HFFc6 (cell line): Measurements from ENCODE around the gene SPATA6. TPM values are rescaled to one million over a fixed set of nuclear protein-coding genes. Genes with fewer than 3 reads are reported as not detected.
"Not testable (repeated sequence)": the region's sequence is repeated elsewhere in the genome, so short reads cannot be mapped to it uniquely, and the experiment has no call there.

ENCODE experiments used
- DNase-seq: peaks from one replicate; pipeline ENCODE4 v3.0.0-alpha.2; 2018
- H3K27ac Mint-ChIP-seq: 2 replicates; pipeline ENCODE4 v1.8.0; 2020; ENCODE audit warnings: mild to moderate bottlenecking, mixed read lengths
- H3K27me3 Mint-ChIP-seq: 2 replicates; pipeline ENCODE4 v1.8.0; 2021; ENCODE audit warnings: mild to moderate bottlenecking, moderate library complexity, mixed read lengths; ENCODE audit not compliant: insufficient read depth
- H3K36me3 Mint-ChIP-seq: 2 replicates; pipeline ENCODE4 v1.8.0; 2021; ENCODE audit warnings: low read depth, mixed read lengths
- H3K4me1 Mint-ChIP-seq: 2 replicates; pipeline ENCODE4 v1.8.0; 2020; ENCODE audit warnings: low read depth, mixed read lengths
- H3K4me3 Mint-ChIP-seq: 2 replicates; pipeline ENCODE4 v1.8.0; 2020; ENCODE audit warnings: mild to moderate bottlenecking, moderate library complexity, mixed read lengths
- H3K9me3 Mint-ChIP-seq: 2 replicates; pipeline ENCODE4 v1.8.0; 2020; ENCODE audit warnings: mild to moderate bottlenecking, mixed read lengths
- total RNA-seq, 6 experiments: library from RNA; stranded (reverse); fragmentation: NEBNext Ultra II Directional; extraction: Animal tissue kit (Norgen Biotek cat#: 25700); gene quantifications; 2 replicates in 1 of 6; 3 replicates in 5 of 6; pipeline ENCODE4 v1.2.3, GENCODE V29; 2021
- TF ChIP-seq, protein P1 (sequence below): fragments of 200-600 bp; sonication (generic); IDR thresholded peaks from 2 replicates; pipeline ENCODE4 v1.5.0; 2021; ENCODE audit warnings: antibody characterized with exemption, mild to moderate bottlenecking

SPATA6 gene
- total RNA-seq, 6 experiments from 2014 or later = 0.31 to 4.0 (median 3.0) TPM

- no peak overlapping the region for H3K27ac Mint-ChIP-seq
- DNase-seq = no peak
- H3K4me3 Mint-ChIP-seq = no peak overlapping the region
- H3K4me1 Mint-ChIP-seq = no peaks in the 10 kb centered on the region
- TF ChIP-seq, protein P1, sequence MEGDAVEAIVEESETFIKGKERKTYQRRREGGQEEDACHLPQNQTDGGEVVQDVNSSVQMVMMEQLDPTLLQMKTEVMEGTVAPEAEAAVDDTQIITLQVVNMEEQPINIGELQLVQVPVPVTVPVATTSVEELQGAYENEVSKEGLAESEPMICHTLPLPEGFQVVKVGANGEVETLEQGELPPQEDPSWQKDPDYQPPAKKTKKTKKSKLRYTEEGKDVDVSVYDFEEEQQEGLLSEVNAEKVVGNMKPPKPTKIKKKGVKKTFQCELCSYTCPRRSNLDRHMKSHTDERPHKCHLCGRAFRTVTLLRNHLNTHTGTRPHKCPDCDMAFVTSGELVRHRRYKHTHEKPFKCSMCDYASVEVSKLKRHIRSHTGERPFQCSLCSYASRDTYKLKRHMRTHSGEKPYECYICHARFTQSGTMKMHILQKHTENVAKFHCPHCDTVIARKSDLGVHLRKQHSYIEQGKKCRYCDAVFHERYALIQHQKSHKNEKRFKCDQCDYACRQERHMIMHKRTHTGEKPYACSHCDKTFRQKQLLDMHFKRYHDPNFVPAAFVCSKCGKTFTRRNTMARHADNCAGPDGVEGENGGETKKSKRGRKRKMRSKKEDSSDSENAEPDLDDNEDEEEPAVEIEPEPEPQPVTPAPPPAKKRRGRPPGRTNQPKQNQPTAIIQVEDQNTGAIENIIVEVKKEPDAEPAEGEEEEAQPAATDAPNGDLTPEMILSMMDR = no peak
- no peaks in the 10 kb centered on the region for H3K36me3 Mint-ChIP-seq
- H3K9me3 Mint-ChIP-seq = peaks cover 14% of the 10 kb centered on the region
- no peaks in the 10 kb centered on the region for H3K27me3 Mint-ChIP-seq
Measured at GRCh38 chr1:48448932-48449331, 23.1 kb downstream of the SPATA6 start.

- DNase-seq, H3K4me1 Mint-ChIP-seq, H3K4me3 Mint-ChIP-seq, H3K36me3 Mint-ChIP-seq, H3K27me3 Mint-ChIP-seq, H3K27ac Mint-ChIP-seq: not testable (repeated sequence)
- H3K9me3 Mint-ChIP-seq = peaks cover 24% of the 10 kb centered on the region
Measured at GRCh38 chr1:48444186-48444585, 27.8 kb downstream of the SPATA6 start.

- Mint-ChIP-seq H3K27ac (no peak overlapping the region), H3K36me3 (peaks cover 10% of the 10 kb centered on the region), H3K27me3 (no peaks in the 10 kb centered on the region), H3K4me3 (no peak overlapping the region), H3K9me3 (peaks cover 35% of the 10 kb centered on the region), H3K4me1 (no peaks in the 10 kb centered on the region)
- TF ChIP-seq, protein P1 = no peak
- no peak for DNase-seq
Measured at GRCh38 chr1:48442864-48443619, 29.0 kb downstream of the SPATA6 start.

DNA sequence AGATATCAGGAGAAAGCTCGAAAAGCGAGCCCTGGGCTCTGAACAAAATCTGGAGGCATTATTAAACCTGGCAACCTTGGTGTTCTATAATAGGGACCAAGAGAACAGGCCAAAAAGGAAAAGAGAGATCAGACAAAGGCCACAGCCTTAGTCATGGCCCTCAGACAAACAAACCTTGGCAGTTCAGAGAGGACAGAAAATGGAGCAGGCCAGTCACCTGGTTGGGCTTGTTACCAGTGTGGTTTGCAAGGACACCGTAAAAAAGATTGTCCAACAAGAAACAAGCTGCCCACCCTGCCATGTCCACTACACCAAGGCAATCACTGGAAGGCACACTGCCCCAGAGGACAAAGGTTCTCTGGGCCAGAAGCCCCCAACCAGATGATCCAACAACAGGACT is 31.2 kb downstream of the SPATA6 start:
- H3K27me3 Mint-ChIP-seq, DNase-seq, H3K27ac Mint-ChIP-seq, H3K4me3 Mint-ChIP-seq, H3K4me1 Mint-ChIP-seq: not testable (repeated sequence)
- H3K36me3 Mint-ChIP-seq = peaks cover 10% of the 10 kb centered on the region
- H3K9me3 Mint-ChIP-seq = peaks cover 38% of the 10 kb centered on the region

GRCh38 chr1:48439380-48439779 is 32.6 kb downstream of the SPATA6 start:
- H3K9me3 Mint-ChIP-seq = peaks cover 35% of the 10 kb centered on the region
- DNase-seq = no peak
- peaks cover 10% of the 10 kb centered on the region for H3K36me3 Mint-ChIP-seq
- TF ChIP-seq, protein P1 = no peak
- no peaks in the 10 kb centered on the region for H3K27me3 Mint-ChIP-seq
- no peak overlapping the region for H3K4me3 Mint-ChIP-seq
- no peaks in the 10 kb centered on the region for H3K4me1 Mint-ChIP-seq
- H3K27ac Mint-ChIP-seq = no peak overlapping the region

- DNase-seq, H3K4me1 Mint-ChIP-seq, H3K4me3 Mint-ChIP-seq, H3K27ac Mint-ChIP-seq, H3K27me3 Mint-ChIP-seq: not testable (repeated sequence)
- H3K36me3 Mint-ChIP-seq = peaks cover 10% of the 10 kb centered on the region
- peaks cover 27% of the 10 kb centered on the region for H3K9me3 Mint-ChIP-seq
Measured at GRCh38 chr1:48437379-48437778, 34.6 kb downstream of the SPATA6 start.

DNA sequence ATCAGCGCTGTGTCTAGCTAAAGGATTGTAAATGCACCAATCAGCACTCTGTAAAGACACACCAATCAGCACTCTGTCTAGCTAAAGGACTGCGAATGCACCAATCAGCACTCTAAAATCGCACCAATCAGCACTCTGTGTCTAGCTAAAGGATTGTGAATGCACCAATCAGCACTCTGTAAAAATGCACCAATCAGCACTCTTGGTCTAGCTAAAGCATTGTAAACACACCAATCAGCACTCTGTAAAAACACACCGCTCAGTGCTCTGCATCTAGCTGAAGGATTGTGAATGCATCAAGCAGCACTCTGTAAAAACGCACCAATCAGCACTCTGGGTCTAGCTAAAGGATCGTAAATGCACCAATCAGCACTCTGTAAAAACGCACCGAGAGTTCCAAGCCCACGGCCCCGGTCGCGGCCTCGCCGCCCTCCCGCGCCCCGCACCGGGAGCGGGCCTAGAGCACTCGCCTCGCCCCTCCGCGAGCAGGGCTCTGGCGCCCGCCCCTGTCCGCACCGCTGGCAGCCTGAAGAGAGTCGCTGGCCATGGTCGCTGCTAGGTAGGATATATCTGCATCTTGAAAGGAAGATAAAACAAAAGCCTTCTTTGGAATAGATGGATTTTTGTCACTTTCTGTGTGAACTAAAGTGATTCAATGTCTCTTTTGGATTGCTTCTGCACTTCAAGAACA is 36.5 kb downstream of the SPATA6 start:
- H3K4me1 Mint-ChIP-seq = not testable (repeated sequence)
- peaks cover 10% of the 10 kb centered on the region for H3K36me3 Mint-ChIP-seq

More for the DNA sequence above, 36.5 kb downstream of the SPATA6 start:
- peaks cover 33% of the 10 kb centered on the region for H3K9me3 Mint-ChIP-seq
- not testable (repeated sequence) for H3K27ac Mint-ChIP-seq, DNase-seq, H3K27me3 Mint-ChIP-seq, H3K4me3 Mint-ChIP-seq
